H9 (cell line): ENCODE results near the gene SRPK3. TPM values are rescaled to one million over a fixed set of nuclear protein-coding genes. Genes with fewer than 3 reads are reported as not detected.
"Not testable (repeated sequence)": the region's sequence is repeated elsewhere in the genome, so short reads cannot be mapped to it uniquely, and the experiment has no call there.

ENCODE experiments used
- DNase-seq: peaks from one replicate; pipeline ENCODE4 v3.0.0-alpha.2; 2017
- H2AFZ ChIP-seq: one replicate; pipeline ENCODE4 v1.6.1; 2013; ENCODE audit warnings: mild to moderate bottlenecking, low read length, control low read depth, moderate library complexity
- H2AK5ac ChIP-seq: 2 replicates; pipeline ENCODE4 v1.6.1; 2013; ENCODE audit warnings: low read length, control low read depth, mixed read lengths; ENCODE audit not compliant: insufficient read length
- H2BK120ac ChIP-seq: one replicate; pipeline ENCODE4 v1.6.1; 2013; ENCODE audit warnings: low read depth, mild to moderate bottlenecking, low read length, control low read depth, inconsistent platforms; ENCODE audit not compliant: poor library complexity, severe bottlenecking
- H2BK12ac ChIP-seq: 2 replicates; pipeline ENCODE4 v1.6.1; 2013; ENCODE audit warnings: low read length, control low read depth, mixed read lengths, low read depth; ENCODE audit not compliant: insufficient read length
- H2BK15ac ChIP-seq: 2 replicates; pipeline ENCODE4 v1.6.1; 2013; ENCODE audit warnings: low read depth, low read length, control low read depth
- H2BK20ac ChIP-seq: one replicate; pipeline ENCODE4 v1.6.1; 2013; ENCODE audit warnings: low read depth, mild to moderate bottlenecking, low read length, control low read depth, inconsistent platforms; ENCODE audit not compliant: poor library complexity, severe bottlenecking
- H2BK5ac ChIP-seq: 2 replicates; pipeline ENCODE4 v1.6.1; 2013; ENCODE audit warnings: low read length, control low read depth, mixed read lengths; ENCODE audit not compliant: insufficient read length
- H3K14ac ChIP-seq: 2 replicates; pipeline ENCODE4 v1.6.1; 2013; ENCODE audit warnings: low read length, control low read depth; ENCODE audit not compliant: insufficient read depth
- H3K18ac ChIP-seq: 2 replicates; pipeline ENCODE4 v1.6.1; 2013; ENCODE audit warnings: low read depth, mild to moderate bottlenecking, mixed read lengths, low read length, control low read depth; ENCODE audit not compliant: insufficient read length
- H3K23ac ChIP-seq: 2 replicates; pipeline ENCODE4 v1.6.1; 2013; ENCODE audit warnings: low read length, control low read depth, mixed read lengths, low read depth; ENCODE audit not compliant: insufficient read length
- H3K23me2 ChIP-seq: 2 replicates; pipeline ENCODE4 v1.6.1; 2013; ENCODE audit warnings: low read depth, mild to moderate bottlenecking, mixed read lengths, low read length, control low read depth; ENCODE audit not compliant: insufficient read length, poor library complexity, severe bottlenecking
- H3K27ac ChIP-seq: 2 replicates; pipeline ENCODE4 v1.5.1; 2013; ENCODE audit warnings: low read length, control low read depth, mixed read lengths, low read depth; ENCODE audit not compliant: insufficient read length
- H3K27me3 ChIP-seq: 2 replicates; pipeline ENCODE4 v1.6.1; 2013; ENCODE audit warnings: low read length, control low read depth, inconsistent platforms; ENCODE audit not compliant: insufficient read depth
- H3K4ac ChIP-seq: 2 replicates; pipeline ENCODE4 v1.6.1; 2013; ENCODE audit warnings: low read depth, mild to moderate bottlenecking, control low read depth, inconsistent platforms, low read length, moderate library complexity
- H3K4me1 ChIP-seq: 2 replicates; pipeline ENCODE4 v1.6.1; 2013; ENCODE audit warnings: low read length, control low read depth, inconsistent platforms; ENCODE audit not compliant: insufficient read depth
- H3K4me2 ChIP-seq: 2 replicates; pipeline ENCODE4 v1.6.1; 2013; ENCODE audit warnings: low read length, control low read depth, mixed read lengths; ENCODE audit not compliant: insufficient read length, insufficient read depth
- H3K56ac ChIP-seq: 2 replicates; pipeline ENCODE4 v1.6.1; 2013; ENCODE audit warnings: low read depth, mild to moderate bottlenecking, mixed read lengths, low read length, control low read depth; ENCODE audit not compliant: insufficient read length
- H3K79me1 ChIP-seq: 2 replicates; pipeline ENCODE4 v1.6.1; 2013; ENCODE audit warnings: low read depth, mild to moderate bottlenecking, moderate library complexity, low read length, control low read depth, inconsistent platforms; ENCODE audit not compliant: insufficient read depth, poor library complexity, severe bottlenecking
- H3K79me2 ChIP-seq: 2 replicates; pipeline ENCODE4 v1.6.1; 2013; ENCODE audit warnings: low read length, control low read depth, inconsistent platforms; ENCODE audit not compliant: insufficient read depth
- H3K9ac ChIP-seq: 2 replicates; pipeline ENCODE4 v1.6.1; 2013; ENCODE audit warnings: low read length, control low read depth, mixed read lengths; ENCODE audit not compliant: insufficient read length; ENCODE audit errors: extremely low read depth
- H3K9me3 ChIP-seq: one replicate; pipeline ENCODE4 v1.6.1; 2013; ENCODE audit warnings: low read depth, low read length, inconsistent platforms; ENCODE audit not compliant: control insufficient read depth
- H3T11ph ChIP-seq: one replicate; pipeline ENCODE4 v1.6.1; 2013; ENCODE audit warnings: mild to moderate bottlenecking, low read length, control low read depth, inconsistent platforms
- H4K20me1 ChIP-seq: one replicate; pipeline ENCODE4 v1.6.1; 2013; ENCODE audit not compliant: control insufficient read depth, insufficient read length, insufficient read depth
- H4K5ac ChIP-seq: 2 replicates; pipeline ENCODE4 v1.6.1; 2013; ENCODE audit warnings: low read depth, mild to moderate bottlenecking, mixed read lengths, low read length, control low read depth; ENCODE audit not compliant: insufficient read length
- H4K8ac ChIP-seq: replicated peaks from 2 replicates; pipeline ENCODE4 v1.6.1; 2013; ENCODE audit warnings: low read length, control low read depth, mixed read lengths, low read depth; ENCODE audit not compliant: insufficient read length
- H4K91ac ChIP-seq: 2 replicates; pipeline ENCODE4 v1.6.1; 2013; ENCODE audit warnings: low read depth, mild to moderate bottlenecking, moderate library complexity, mixed read lengths, low read length, control low read depth; ENCODE audit not compliant: insufficient read length
- H3K27ac Mint-ChIP-seq, 3 experiments: 2 replicates in 2 of 3; 3 replicates in 1 of 3; pipeline ENCODE4 v1.8.0; 2020 to 2021; ENCODE audit warnings: mixed read lengths in 3 of 3, mild to moderate bottlenecking in 1 of 3, moderate library complexity in 1 of 3
- H3K27me3 Mint-ChIP-seq: 2 replicates; pipeline ENCODE4 v1.8.0; 2021; ENCODE audit warnings: low read depth, mild to moderate bottlenecking, moderate library complexity, mixed read lengths
- H3K36me3 Mint-ChIP-seq, 3 experiments: 2 replicates in 2 of 3; 3 replicates in 1 of 3; pipeline ENCODE4 v1.8.0; 2020 to 2021; ENCODE audit warnings: low read depth in 3 of 3, mixed read lengths in 3 of 3; ENCODE audit not compliant: insufficient read depth in 1 of 3
- H3K4me1 Mint-ChIP-seq, 2 experiments: 2 replicates each; pipeline ENCODE4 v1.8.0; 2020; ENCODE audit warnings: mixed read lengths in 2 of 2
- H3K4me3 Mint-ChIP-seq, 2 experiments: 2 replicates in 1 of 2; 3 replicates in 1 of 2; pipeline ENCODE4 v1.8.0; 2020 to 2021; ENCODE audit warnings: mild to moderate bottlenecking in 2 of 2, mixed read lengths in 2 of 2, moderate library complexity in 1 of 2
- H3K9me3 Mint-ChIP-seq, 2 experiments: 2 replicates in 1 of 2; 3 replicates in 1 of 2; pipeline ENCODE4 v1.8.0; 2020; ENCODE audit warnings: mild to moderate bottlenecking in 2 of 2, mixed read lengths in 2 of 2, moderate library complexity in 1 of 2
- WGBS: extraction: QIAGEN DNeasy Blood & Tissue Kit; methylation state at CpG from one replicate; pipeline ENCODE4 v1.1.7; 2013; ENCODE audit warnings: missing lambda C conversion rate, low lambda C conversion rate, mixed read lengths; ENCODE audit not compliant: insufficient read length; ENCODE audit errors: extremely low coverage; 5-methylcytosine and 5-hydroxymethylcytosine counted together
- total RNA-seq: library from RNA; stranded (reverse); gene quantifications from 2 replicates; pipeline ENCODE4 v1.2.1, GENCODE V29; 2021

Gene SRPK3
- total RNA-seq, 1 experiment from 2014 or later, result not detected

DNA sequence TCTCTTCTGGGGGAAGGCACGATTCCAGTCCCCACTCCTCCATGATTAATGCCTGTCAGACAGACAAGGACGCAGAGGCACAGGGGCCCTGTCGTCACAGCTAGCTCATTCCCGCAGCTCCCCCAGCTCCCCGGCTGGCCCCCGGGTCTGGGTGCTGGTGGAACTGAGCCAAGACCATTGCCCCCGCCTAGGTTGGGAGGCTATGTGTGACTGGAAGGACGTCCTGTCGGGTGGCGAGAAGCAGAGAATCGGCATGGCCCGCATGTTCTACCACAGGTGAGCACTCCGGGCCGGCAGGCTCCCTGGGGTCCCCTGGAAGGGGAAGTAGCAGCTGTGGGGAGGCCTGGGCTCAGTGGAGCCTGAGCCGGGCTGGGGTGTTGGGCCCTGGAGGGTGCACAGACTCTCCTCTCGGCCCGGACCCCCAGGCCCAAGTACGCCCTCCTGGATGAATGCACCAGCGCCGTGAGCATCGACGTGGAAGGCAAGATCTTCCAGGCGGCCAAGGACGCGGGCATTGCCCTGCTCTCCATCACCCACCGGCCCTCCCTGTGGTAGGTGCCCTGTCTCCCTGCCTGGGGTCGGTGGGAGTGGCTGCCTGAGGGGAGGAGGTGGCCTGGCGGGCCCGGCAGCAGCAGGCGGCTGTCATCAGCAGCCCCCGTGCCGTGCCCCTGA is 37.9 kb upstream of the SRPK3 start:
- H2BK15ac ChIP-seq, H4K5ac ChIP-seq: not testable (repeated sequence)
- no CpG with 5 or more reads among the region's 32 CpGs for WGBS

DNA sequence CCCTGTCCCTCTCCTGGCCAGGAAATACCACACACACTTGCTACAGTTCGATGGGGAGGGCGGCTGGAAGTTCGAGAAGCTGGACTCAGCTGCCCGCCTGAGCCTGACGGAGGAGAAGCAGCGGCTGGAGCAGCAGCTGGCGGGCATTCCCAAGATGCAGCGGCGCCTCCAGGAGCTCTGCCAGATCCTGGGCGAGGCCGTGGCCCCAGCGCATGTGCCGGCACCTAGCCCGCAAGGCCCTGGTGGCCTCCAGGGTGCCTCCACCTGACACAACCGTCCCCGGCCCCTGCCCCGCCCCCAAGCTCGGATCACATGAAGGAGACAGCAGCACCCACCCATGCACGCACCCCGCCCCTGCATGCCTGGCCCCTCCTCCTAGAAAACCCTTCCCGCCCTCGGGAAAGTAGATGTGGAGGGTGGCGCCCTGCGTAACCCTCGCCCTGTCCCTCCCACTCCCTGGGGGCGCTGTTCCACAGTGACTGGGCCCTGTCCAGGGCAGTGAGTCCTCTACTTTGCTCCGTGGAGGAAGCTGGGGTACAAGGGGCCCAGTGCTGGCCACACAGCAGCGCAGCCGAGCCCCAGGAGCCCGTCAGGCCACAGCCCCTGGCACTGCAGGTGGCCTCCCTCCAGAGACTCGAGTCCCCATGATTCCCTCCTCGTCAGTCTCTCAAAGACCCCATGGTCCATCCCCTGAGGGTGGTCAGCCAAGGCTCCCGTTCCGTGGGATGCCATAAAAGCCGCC is 37.2 kb upstream of the SRPK3 start:
- not testable (repeated sequence) for H3K4me1 Mint-ChIP-seq, H3K18ac ChIP-seq, H3K23me2 ChIP-seq, H3K27me3 Mint-ChIP-seq, H3K79me1 ChIP-seq, H3K4me1 ChIP-seq, H3K23ac ChIP-seq, H3K9ac ChIP-seq, H2BK5ac ChIP-seq, H3K9me3 ChIP-seq, H3K14ac ChIP-seq, H4K5ac ChIP-seq, H3K56ac ChIP-seq, H2AFZ ChIP-seq, H4K8ac ChIP-seq, H3K27me3 ChIP-seq, H2AK5ac ChIP-seq, H3K27ac Mint-ChIP-seq, H3K79me2 ChIP-seq, H3K27ac ChIP-seq, H2BK15ac ChIP-seq, H4K91ac ChIP-seq, H2BK12ac ChIP-seq, H2BK120ac ChIP-seq, H3T11ph ChIP-seq, H4K20me1 ChIP-seq, H2BK20ac ChIP-seq, H3K4ac ChIP-seq
- H3K36me3 Mint-ChIP-seq, result peaks cover 0 to 11% (median 4%) of the 10 kb centered on the region in 3 experiments; a peak in 4 of 7 replicates
- peak overlapping the region; percentile 73 for H3K4me2 ChIP-seq
- peak overlapping the region; percentile 59 to 76 for H3K4me3 Mint-ChIP-seq
- WGBS, result no CpG with 5 or more reads among the region's 35 CpGs
- peaks cover 59 to 78% of the 10 kb centered on the region in 2 experiments for H3K9me3 Mint-ChIP-seq
- DNase-seq, result peak; percentile 87

More for the DNA sequence above, 37.9 kb upstream of the SRPK3 start:
- H3K79me2 ChIP-seq, H3K79me1 ChIP-seq, H2BK120ac ChIP-seq, DNase-seq, H3K9ac ChIP-seq, H4K8ac ChIP-seq, H3K4me2 ChIP-seq, H3K9me3 ChIP-seq, H2BK12ac ChIP-seq, H2AK5ac ChIP-seq, H3K4me3 Mint-ChIP-seq, H3T11ph ChIP-seq, H4K20me1 ChIP-seq, H2BK20ac ChIP-seq, H3K4ac ChIP-seq, H2BK5ac ChIP-seq, H3K4me1 ChIP-seq, H3K27me3 ChIP-seq, H3K27ac Mint-ChIP-seq, H3K23me2 ChIP-seq, H3K23ac ChIP-seq, H3K27ac ChIP-seq, H3K56ac ChIP-seq, H3K14ac ChIP-seq, H3K4me1 Mint-ChIP-seq, H2AFZ ChIP-seq, H4K91ac ChIP-seq, H3K27me3 Mint-ChIP-seq, H3K18ac ChIP-seq: not testable (repeated sequence)
- Mint-ChIP-seq H3K36me3 (peaks cover 2 to 14% (median 4%) of the 10 kb centered on the region in 3 experiments; a peak in 6 of 7 replicates), H3K9me3 (peaks cover 60 to 76% of the 10 kb centered on the region in 2 experiments)
